ENCODE measurements around the gene GULP1. TPM values are rescaled to one million over a fixed set of nuclear protein-coding genes. Genes with fewer than 3 reads are reported as not detected.

Gene GULP1
- total and polyA plus RNA-seq, 2 of the 4 experiments (the other 2 are of a cell fraction), result 24.4 to 40.1 TPM

DNA sequence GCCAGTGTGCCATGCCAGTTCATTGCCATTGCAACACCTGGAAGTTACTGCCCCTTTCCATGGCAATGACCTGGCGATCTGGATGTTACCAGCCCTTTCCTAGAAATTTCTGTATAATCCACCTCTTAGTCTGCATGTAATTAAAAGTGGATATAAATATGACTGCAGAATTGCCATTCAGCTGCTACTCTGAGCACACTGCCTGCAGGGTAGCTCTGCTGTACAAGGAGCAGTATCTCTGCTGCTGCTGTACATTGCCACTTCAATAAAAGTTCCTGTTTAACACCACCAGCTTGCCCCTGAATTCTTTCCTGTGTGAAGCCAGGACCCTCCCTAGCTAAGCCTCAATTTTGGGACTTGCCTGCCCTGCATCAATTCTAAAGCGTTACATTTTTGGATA, 17.4 kb upstream of the GULP1 start:
- Histone ChIP-seq H2AK5ac (ENCODE audit: low read depth, low read length) (no peak overlapping the region), H2BK15ac (ENCODE audit: low read depth, low read length) (no peak overlapping the region), H3K23ac (ENCODE audit: low read depth, low read length) (no peak overlapping the region), H3K36me3 (ENCODE audit: control insufficient read depth, insufficient read depth, low read length) (no peaks in the 10 kb centered on the region), H3K56ac (ENCODE audit: extremely low read depth, insufficient read depth, low read length) (no peak overlapping the region), H4K5ac (ENCODE audit: low read depth, low read length) (no peak overlapping the region), H3K27me3 (ENCODE audit: control insufficient read depth, insufficient read depth, low read length) (no peaks in the 10 kb centered on the region), H4K8ac (ENCODE audit: low read depth in 2 of 2, low read length in 2 of 2) (no peak overlapping the region), H3K4ac (ENCODE audit: low read depth, low read length) (no peak overlapping the region), H2BK5ac (ENCODE audit: low read depth, low read length, poor library complexity, severe bottlenecking) (no peak overlapping the region), H3K4me1 (ENCODE audit: control insufficient read depth, insufficient read depth, low read length) (no peaks in the 10 kb centered on the region), H3K4me3 (ENCODE audit: insufficient read depth, low read depth, low read length) (no peak overlapping the region), H3K9ac (ENCODE audit: low read depth, low read length) (no peak overlapping the region), H3K9me3 (ENCODE audit: control insufficient read depth, insufficient read depth, low read length) (no peaks in the 10 kb centered on the region), H3K9me1 (ENCODE audit: insufficient read depth, low read length) (no peaks in the 10 kb centered on the region), H2AFZ (replicated peaks; ENCODE audit: low read length, poor library complexity) (no peak overlapping the region), H3K18ac (ENCODE audit: low read depth, low read length) (no peak overlapping the region), H2BK120ac (ENCODE audit: low read depth, low read length) (no peak overlapping the region), H2BK20ac (ENCODE audit: low read depth, low read length) (no peak overlapping the region), H4K91ac (ENCODE audit: insufficient read depth, low read depth, low read length) (no peak overlapping the region), H3K79me1 (ENCODE audit: low read depth in 1 of 2, low read length in 2 of 2) (no peaks in the 10 kb centered on the region), H3K27ac (ENCODE audit: insufficient read depth, low read length) (no peak overlapping the region), H3K4me2 (ENCODE audit: low read depth, low read length) (no peak overlapping the region), H4K20me1 (ENCODE audit: insufficient read depth, low read length) (no peaks in the 10 kb centered on the region), H2AK9ac (replicated peaks; ENCODE audit: low read depth, low read length, poor library complexity) (no peak overlapping the region), H3K14ac (replicated peaks; ENCODE audit: low read depth, low read length) (no peak overlapping the region)
- intact Hi-C loops (cut with micrococcal nuclease), result no loop called here
- ChIA-PET POLR2A (ENCODE audit: unreplicated experiment) (no interaction called here), CTCF (no interaction called here)
- in situ Hi-C loops (cut with MboI; ENCODE audit: low sequenced_read_pairs), result no loop called here
- dilution Hi-C loops (cut with HindIII; ENCODE audit: low sequenced_read_pairs, unreplicated experiment), result no loop called here
- DNase-seq, result no peak
- ATAC-seq (ENCODE audit: low read depth), result no peak
- TF ChIP-seq POLR2A (IDR thresholded peaks at IDR 0.05; ENCODE audit: low read depth, low read length), result no peak
- TF ChIP-seq FOS (IDR thresholded peaks at IDR 0.05; ENCODE audit: low read depth, low read length), result no peak
- no peak for TF ChIP-seq SMC3 (IDR thresholded peaks at IDR 0.05; ENCODE audit: low read depth, low read length)
- TF ChIP-seq MAFK (IDR thresholded peaks at IDR 0.05; ENCODE audit: low read depth, low read length), result no peak
- TF ChIP-seq, protein P1, sequence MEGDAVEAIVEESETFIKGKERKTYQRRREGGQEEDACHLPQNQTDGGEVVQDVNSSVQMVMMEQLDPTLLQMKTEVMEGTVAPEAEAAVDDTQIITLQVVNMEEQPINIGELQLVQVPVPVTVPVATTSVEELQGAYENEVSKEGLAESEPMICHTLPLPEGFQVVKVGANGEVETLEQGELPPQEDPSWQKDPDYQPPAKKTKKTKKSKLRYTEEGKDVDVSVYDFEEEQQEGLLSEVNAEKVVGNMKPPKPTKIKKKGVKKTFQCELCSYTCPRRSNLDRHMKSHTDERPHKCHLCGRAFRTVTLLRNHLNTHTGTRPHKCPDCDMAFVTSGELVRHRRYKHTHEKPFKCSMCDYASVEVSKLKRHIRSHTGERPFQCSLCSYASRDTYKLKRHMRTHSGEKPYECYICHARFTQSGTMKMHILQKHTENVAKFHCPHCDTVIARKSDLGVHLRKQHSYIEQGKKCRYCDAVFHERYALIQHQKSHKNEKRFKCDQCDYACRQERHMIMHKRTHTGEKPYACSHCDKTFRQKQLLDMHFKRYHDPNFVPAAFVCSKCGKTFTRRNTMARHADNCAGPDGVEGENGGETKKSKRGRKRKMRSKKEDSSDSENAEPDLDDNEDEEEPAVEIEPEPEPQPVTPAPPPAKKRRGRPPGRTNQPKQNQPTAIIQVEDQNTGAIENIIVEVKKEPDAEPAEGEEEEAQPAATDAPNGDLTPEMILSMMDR (conservative IDR thresholded peaks at IDR 0.05; ENCODE audit: low read depth, low read length), result no peak
- no peak for TF ChIP-seq CHD1 (IDR thresholded peaks at IDR 0.05; ENCODE audit: low read depth, low read length)
- TF ChIP-seq NFE2L2 (IDR thresholded peaks at IDR 0.05; ENCODE audit: low read depth, low read length), result no peak
- TF ChIP-seq BHLHE40 (IDR thresholded peaks at IDR 0.05; ENCODE audit: low read depth, low read length), result no peak
- TF ChIP-seq CEBPB (IDR thresholded peaks at IDR 0.05; ENCODE audit: low read depth, low read length), result no peak
- no peak for TF ChIP-seq RFX5 (IDR thresholded peaks at IDR 0.05; ENCODE audit: low read depth, low read length)
- TF ChIP-seq, protein P2, sequence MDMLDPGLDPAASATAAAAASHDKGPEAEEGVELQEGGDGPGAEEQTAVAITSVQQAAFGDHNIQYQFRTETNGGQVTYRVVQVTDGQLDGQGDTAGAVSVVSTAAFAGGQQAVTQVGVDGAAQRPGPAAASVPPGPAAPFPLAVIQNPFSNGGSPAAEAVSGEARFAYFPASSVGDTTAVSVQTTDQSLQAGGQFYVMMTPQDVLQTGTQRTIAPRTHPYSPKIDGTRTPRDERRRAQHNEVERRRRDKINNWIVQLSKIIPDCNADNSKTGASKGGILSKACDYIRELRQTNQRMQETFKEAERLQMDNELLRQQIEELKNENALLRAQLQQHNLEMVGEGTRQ (IDR thresholded peaks at IDR 0.05; ENCODE audit: low read depth, low read length), result no peak
- TF ChIP-seq RCOR1 (IDR thresholded peaks at IDR 0.05; ENCODE audit: insufficient replicate concordance, low read length), result no peak
- no peak for TF ChIP-seq RAD21 (IDR thresholded peaks at IDR 0.05; ENCODE audit: low read length)
- TF ChIP-seq, protein P3, sequence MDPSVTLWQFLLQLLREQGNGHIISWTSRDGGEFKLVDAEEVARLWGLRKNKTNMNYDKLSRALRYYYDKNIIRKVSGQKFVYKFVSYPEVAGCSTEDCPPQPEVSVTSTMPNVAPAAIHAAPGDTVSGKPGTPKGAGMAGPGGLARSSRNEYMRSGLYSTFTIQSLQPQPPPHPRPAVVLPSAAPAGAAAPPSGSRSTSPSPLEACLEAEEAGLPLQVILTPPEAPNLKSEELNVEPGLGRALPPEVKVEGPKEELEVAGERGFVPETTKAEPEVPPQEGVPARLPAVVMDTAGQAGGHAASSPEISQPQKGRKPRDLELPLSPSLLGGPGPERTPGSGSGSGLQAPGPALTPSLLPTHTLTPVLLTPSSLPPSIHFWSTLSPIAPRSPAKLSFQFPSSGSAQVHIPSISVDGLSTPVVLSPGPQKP (IDR thresholded peaks at IDR 0.05; ENCODE audit: borderline replicate concordance, low read depth, low read length), result no peak
- no CpG with 5 or more reads among the region's 2 CpGs for WGBS, 2 experiments (ENCODE audit: extremely low coverage in 2 of 2, insufficient read length in 1 of 2)
- BruUV-seq (replicated peaks), result no TSS peak
